MCF 10A (cell line): ENCODE data around the gene PGLYRP3. TPM values are rescaled to one million over a fixed set of nuclear protein-coding genes. Genes with fewer than 3 reads are reported as not detected.

Source experiments
- BruUV-seq: library from RNA; stranded (reverse); fragments of 400-500 nt; replicated peaks from 2 replicates; lab custom pipeline; 2021; lab: Mats Ljungman, UMichigan
- CTCF ChIA-PET: fragments of 300-600 bp; sonication (Branson Sonifier 250); formaldehyde crosslinking; extraction: SDS; loops from one replicate; lab custom pipeline; 2021; ENCODE audit warnings: antibody characterized with exemption, inconsistent platforms; lab: Yijun Ruan, JAX
- POLR2A ChIA-PET: fragments of 300-600, 350-650 bp; sonication (Branson Sonifier 250); formaldehyde crosslinking; extraction: SDS; loops from one replicate; lab custom pipeline; 2020; ENCODE audit warnings: antibody characterized with exemption, inconsistent platforms; lab: Yijun Ruan, JAX
- DNase-seq: peaks from one replicate; pipeline ENCODE4 v3.0.0-alpha.2; 2018; ENCODE audit not compliant: unreplicated experiment
- H3K27ac Mint-ChIP-seq: one replicate; pipeline ENCODE4 v1.8.0; 2022; ENCODE audit warnings: mild to moderate bottlenecking, low read depth, mixed read lengths; ENCODE audit not compliant: unreplicated experiment
- H3K27me3 Mint-ChIP-seq: one replicate; pipeline ENCODE4 v1.8.0; 2022; ENCODE audit warnings: mixed read lengths; ENCODE audit not compliant: insufficient read depth, unreplicated experiment
- H3K36me3 Mint-ChIP-seq: one replicate; pipeline ENCODE4 v1.8.0; 2022; ENCODE audit warnings: mild to moderate bottlenecking, moderate library complexity, mixed read lengths; ENCODE audit not compliant: insufficient read depth, unreplicated experiment
- H3K4me1 Mint-ChIP-seq: one replicate; pipeline ENCODE4 v1.8.0; 2022; ENCODE audit warnings: mixed read lengths; ENCODE audit not compliant: insufficient read depth, unreplicated experiment
- H3K4me3 Mint-ChIP-seq: one replicate; pipeline ENCODE4 v1.8.0; 2022; ENCODE audit warnings: mild to moderate bottlenecking, moderate library complexity, mixed read lengths; ENCODE audit not compliant: unreplicated experiment
- H3K9me3 Mint-ChIP-seq: one replicate; pipeline ENCODE4 v1.8.0; 2022; ENCODE audit warnings: mixed read lengths; ENCODE audit not compliant: unreplicated experiment
- intact Hi-C: fragments of 100-400 bp; cut with micrococcal nuclease; formaldehyde crosslinking; loops from 2 replicates; pipeline ENCODE4 v1.14.1; 2022
- total RNA-seq: library from RNA; stranded (reverse); gene quantifications from 2 replicates; pipeline ENCODE4 v1.2.3, GENCODE V29; 2022
- TF ChIP-seq, protein P1 (sequence below): fragments of 200-600 bp; IDR thresholded peaks from one replicate; pipeline ENCODE4 v1.8.0; 2022; ENCODE audit warnings: antibody characterized with exemption, mild to moderate bottlenecking; ENCODE audit not compliant: unreplicated experiment

Gene PGLYRP3
- total RNA-seq, 1 experiment from 2014 or later = not detected

DNA sequence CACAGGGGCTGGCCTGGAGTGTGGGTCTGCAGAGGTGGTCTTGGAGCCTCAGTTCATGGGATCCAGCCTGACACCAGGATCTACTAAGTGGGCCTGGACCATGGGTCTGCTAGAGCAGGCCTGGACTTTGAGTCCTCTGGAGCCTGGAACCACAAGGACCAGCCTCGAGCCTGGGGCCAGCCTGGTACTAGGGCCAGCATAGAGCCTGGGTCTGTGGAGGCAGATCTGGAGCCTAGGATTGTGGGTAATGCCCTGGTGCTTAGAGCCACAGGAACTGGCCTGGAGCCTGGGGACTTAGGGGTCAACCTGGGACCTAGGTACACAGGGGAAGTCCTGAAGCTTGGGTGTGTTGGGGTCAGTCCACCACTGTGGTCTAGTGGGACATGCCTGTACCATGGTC, 40.6 kb downstream of the PGLYRP3 start:
- no peaks in the 10 kb centered on the region for H3K4me1 Mint-ChIP-seq
- no peak for DNase-seq
- H3K9me3 Mint-ChIP-seq = no peaks in the 10 kb centered on the region
- H3K27ac Mint-ChIP-seq = no peak overlapping the region
- TF ChIP-seq, protein P1, sequence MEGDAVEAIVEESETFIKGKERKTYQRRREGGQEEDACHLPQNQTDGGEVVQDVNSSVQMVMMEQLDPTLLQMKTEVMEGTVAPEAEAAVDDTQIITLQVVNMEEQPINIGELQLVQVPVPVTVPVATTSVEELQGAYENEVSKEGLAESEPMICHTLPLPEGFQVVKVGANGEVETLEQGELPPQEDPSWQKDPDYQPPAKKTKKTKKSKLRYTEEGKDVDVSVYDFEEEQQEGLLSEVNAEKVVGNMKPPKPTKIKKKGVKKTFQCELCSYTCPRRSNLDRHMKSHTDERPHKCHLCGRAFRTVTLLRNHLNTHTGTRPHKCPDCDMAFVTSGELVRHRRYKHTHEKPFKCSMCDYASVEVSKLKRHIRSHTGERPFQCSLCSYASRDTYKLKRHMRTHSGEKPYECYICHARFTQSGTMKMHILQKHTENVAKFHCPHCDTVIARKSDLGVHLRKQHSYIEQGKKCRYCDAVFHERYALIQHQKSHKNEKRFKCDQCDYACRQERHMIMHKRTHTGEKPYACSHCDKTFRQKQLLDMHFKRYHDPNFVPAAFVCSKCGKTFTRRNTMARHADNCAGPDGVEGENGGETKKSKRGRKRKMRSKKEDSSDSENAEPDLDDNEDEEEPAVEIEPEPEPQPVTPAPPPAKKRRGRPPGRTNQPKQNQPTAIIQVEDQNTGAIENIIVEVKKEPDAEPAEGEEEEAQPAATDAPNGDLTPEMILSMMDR = no peak
- no peaks in the 10 kb centered on the region for H3K36me3 Mint-ChIP-seq
- BruUV-seq = no TSS peak
- CTCF ChIA-PET = interaction anchor here (0.9 kb wide), 1 partner anchor 618 kb away, joined by 3 read pairs; no protein-coding TSS in a partner anchor
- intact Hi-C loops = no loop called here
- peaks cover 49% of the 10 kb centered on the region for H3K27me3 Mint-ChIP-seq
- no peak overlapping the region for H3K4me3 Mint-ChIP-seq
- POLR2A ChIA-PET = no interaction called here

DNA sequence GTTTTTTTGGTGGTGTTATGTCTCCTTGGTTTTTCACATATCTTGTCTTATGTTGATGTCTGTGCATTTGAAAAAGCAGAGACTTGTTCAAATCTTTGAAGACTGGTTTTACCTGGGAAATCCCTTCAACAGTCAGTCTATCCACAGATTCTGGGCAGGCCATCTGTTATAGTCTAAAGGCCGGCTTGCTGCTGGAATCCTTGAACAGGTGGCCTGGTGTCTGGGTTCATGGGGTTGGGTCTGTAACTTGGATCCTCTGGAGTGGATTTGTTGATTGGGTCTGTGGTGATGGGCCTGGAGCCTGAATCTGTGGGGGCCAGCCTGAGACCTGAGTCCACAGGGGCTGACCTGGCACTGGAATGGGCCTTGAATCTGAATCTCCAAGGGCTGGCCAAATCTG, 41.0 kb downstream of the PGLYRP3 start:
- intact Hi-C loops = no loop called here
- peaks cover 54% of the 10 kb centered on the region for H3K27me3 Mint-ChIP-seq
- no peaks in the 10 kb centered on the region for H3K4me1 Mint-ChIP-seq
- no TSS peak for BruUV-seq
- H3K36me3 Mint-ChIP-seq = no peaks in the 10 kb centered on the region
- TF ChIP-seq, protein P1 = no peak
- no peak overlapping the region for H3K27ac Mint-ChIP-seq
- ChIA-PET CTCF (no interaction called here), POLR2A (no interaction called here)
- no peaks in the 10 kb centered on the region for H3K9me3 Mint-ChIP-seq
- H3K4me3 Mint-ChIP-seq = no peak overlapping the region
- DNase-seq = no peak

DNA sequence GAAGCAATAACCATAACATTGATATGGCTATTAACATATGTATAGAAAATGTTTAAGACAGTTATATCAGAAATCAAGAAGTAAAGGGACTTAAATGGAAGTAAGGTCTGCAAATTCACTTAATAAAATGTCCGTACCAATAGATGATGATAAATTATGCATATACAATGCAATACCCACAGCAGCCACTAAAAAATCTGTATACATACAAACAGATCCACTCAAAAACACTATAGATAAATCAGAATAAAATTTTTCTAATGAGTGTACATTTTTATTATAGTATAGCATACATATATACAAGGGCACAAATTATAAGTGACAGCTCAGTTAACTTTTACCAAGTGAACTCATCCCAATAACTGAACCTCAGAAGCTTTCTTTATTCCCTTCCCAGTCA, 47.3 kb downstream of the PGLYRP3 start:
- peaks cover 96% of the 10 kb centered on the region for H3K27me3 Mint-ChIP-seq
- H3K4me1 Mint-ChIP-seq = peaks cover 5% of the 10 kb centered on the region
- intact Hi-C loops = no loop called here
- POLR2A ChIA-PET = interaction anchor here (1.0 kb wide), 1 partner anchor 13 kb away, joined by 3 read pairs; no protein-coding TSS in a partner anchor
- CTCF ChIA-PET = interaction anchor here (0.6 to 1.3 kb wide), 4 partner anchors 10 to 53 kb away, joined by 3 read pairs; no protein-coding TSS in a partner anchor
- BruUV-seq = no TSS peak
- no peaks in the 10 kb centered on the region for H3K9me3 Mint-ChIP-seq
- no peak for DNase-seq
- H3K36me3 Mint-ChIP-seq = no peaks in the 10 kb centered on the region
- H3K27ac Mint-ChIP-seq = no peak overlapping the region
- no peak overlapping the region for H3K4me3 Mint-ChIP-seq
- TF ChIP-seq, protein P1 = peak; percentile 17

DNA sequence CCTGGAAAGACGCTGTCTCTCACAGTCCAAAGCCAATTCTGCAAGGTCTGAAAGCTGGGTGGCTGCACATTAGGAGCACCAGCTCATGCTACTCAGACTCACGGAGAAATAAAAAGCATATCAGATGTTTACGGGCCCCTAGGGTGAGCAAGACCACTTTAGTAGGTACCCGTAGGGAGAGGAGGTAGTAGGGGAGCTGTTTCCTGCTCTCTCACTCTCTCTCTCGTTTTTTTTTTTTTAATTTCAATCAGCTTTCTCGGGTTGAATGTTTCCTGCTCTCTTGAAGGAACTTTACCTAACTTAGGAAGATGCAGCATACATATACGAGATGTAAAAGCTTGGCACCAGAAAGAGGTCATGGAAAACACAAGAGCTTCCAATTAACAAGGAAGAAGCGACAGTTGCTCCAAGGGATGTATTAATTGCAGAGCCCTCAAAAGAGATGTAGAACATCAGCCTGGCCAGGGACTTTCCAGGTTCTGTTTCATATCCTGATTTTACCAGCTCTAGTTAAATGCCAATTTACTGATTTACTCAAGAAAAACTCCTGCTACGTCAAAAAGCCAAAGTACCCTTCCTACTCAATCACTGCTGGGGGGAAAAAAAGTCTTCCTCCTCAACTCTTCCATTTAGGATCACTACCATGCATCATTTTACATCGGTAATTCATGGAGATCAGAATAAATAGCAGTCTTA, 50.1 kb downstream of the PGLYRP3 start:
- intact Hi-C loops = no loop called here
- Mint-ChIP-seq H3K27me3 (peaks cover 88% of the 10 kb centered on the region), H3K27ac (no peak overlapping the region), H3K4me1 (peaks cover 5% of the 10 kb centered on the region), H3K36me3 (no peaks in the 10 kb centered on the region), H3K9me3 (no peaks in the 10 kb centered on the region), H3K4me3 (peak overlapping the region; percentile 64)
- no peak for DNase-seq
- POLR2A ChIA-PET = interaction anchor here (0.6 to 1.6 kb wide), 5 partner anchors 9 to 337 kb away, joined by 3 to 5 read pairs (median 4); partner anchors contain the start of gene PGLYRP3
- no TSS peak for BruUV-seq
- TF ChIP-seq, protein P1 = no peak
- CTCF ChIA-PET = interaction anchor here (0.6 to 2.0 kb wide), 11 partner anchors 11 to 232 kb away, joined by 3 to 9 read pairs (median 4); no protein-coding TSS in a partner anchor
